Measurements from ENCODE around the gene CUL4A. TPM values are rescaled to one million over a fixed set of nuclear protein-coding genes. Genes with fewer than 3 reads are reported as not detected.

CUL4A gene
- total and polyA plus RNA-seq, 7 donors: 75.4 to 180 (median 135) TPM

- Histone ChIP-seq H3K36me3 (ENCODE audit: insufficient read depth in 1 of 2, low read depth in 1 of 2) (peaks cover 3 to 36% of the 10 kb centered on the region in 2 donors), H3K4me3 (no peak overlapping the region), H3K9me3 (no peaks in the 10 kb centered on the region), H3K27ac (no peak overlapping the region), H3K4me1 (peaks cover 37% of the 10 kb centered on the region), H3K27me3 (ENCODE audit: insufficient read depth in 3 of 3, low read length in 2 of 3) (no peaks in the 10 kb centered on the region)
- no peak for TF ChIP-seq CTCF (IDR thresholded peaks at IDR 0.05)
- ATAC-seq (no peak), DNase-seq (no peak)
- intact Hi-C loops (cut with DNase I): loop anchor here in 1 of 2 donors (10.0 kb wide), 1 partner anchor 168 kb away; no protein-coding TSS in a partner anchor
- 73 to 87% (median 77%) methylated on average over 4 of the region's 4 CpGs for WGBS, 3 donors
These were observed 6.5 kb upstream of the CUL4A start for GRCh38 chr13:113202912-113203311.

GRCh38 chr13:113203507-113204377, 5.7 kb upstream of the CUL4A start:
- no peak overlapping the region for H3K4me3 ChIP-seq
- H3K27ac ChIP-seq: no peak overlapping the region
- TF ChIP-seq CTCF (IDR thresholded peaks at IDR 0.05): no peak
- H3K9me3 ChIP-seq: no peaks in the 10 kb centered on the region
- ATAC-seq: no peak
- H3K4me1 ChIP-seq: peaks cover 37% of the 10 kb centered on the region
- WGBS, 3 donors: 90 to 96% (median 94%) methylated on average over 12 of the region's 12 CpGs
- peaks cover 3 to 28% of the 10 kb centered on the region in 2 donors for H3K36me3 ChIP-seq (ENCODE audit: insufficient read depth in 1 of 2, low read depth in 1 of 2)
- intact Hi-C loops (cut with DNase I): loop anchor here in 1 of 2 donors (10.0 kb wide), 1 partner anchor 169 kb away; no protein-coding TSS in a partner anchor
- DNase-seq: no peak
- H3K27me3 ChIP-seq (ENCODE audit: insufficient read depth in 3 of 3, low read length in 2 of 3): no peaks in the 10 kb centered on the region

GRCh38 chr13:113204378-113204734, 5.1 kb upstream of the CUL4A start:
- Histone ChIP-seq H3K9me3 (no peaks in the 10 kb centered on the region), H3K27ac (no peak overlapping the region), H3K27me3 (ENCODE audit: insufficient read depth in 3 of 3, low read length in 2 of 3) (no peaks in the 10 kb centered on the region), H3K4me3 (no peak overlapping the region), H3K4me1 (peaks cover 37% of the 10 kb centered on the region), H3K36me3 (ENCODE audit: insufficient read depth in 1 of 2, low read depth in 1 of 2) (peaks cover 3 to 22% of the 10 kb centered on the region in 2 donors)
- DNase-seq: peak in 1 of 2 donors; percentile 49
- intact Hi-C loops (cut with DNase I): loop anchor here in 1 of 2 donors (10.0 kb wide), 1 partner anchor 170 kb away; no protein-coding TSS in a partner anchor
- WGBS, 3 donors: 74 to 90% (median 82%) methylated on average over 5 of the region's 5 CpGs
- no peak for TF ChIP-seq CTCF (IDR thresholded peaks at IDR 0.05)
- ATAC-seq: no peak

GRCh38 chr13:113205428-113205931, 3.9 kb upstream of the CUL4A start:
- Histone ChIP-seq H3K27me3 (ENCODE audit: insufficient read depth in 3 of 3, low read length in 2 of 3) (no peaks in the 10 kb centered on the region), H3K36me3 (ENCODE audit: insufficient read depth in 1 of 2, low read depth in 1 of 2) (peaks cover 0 to 10% of the 10 kb centered on the region in 2 donors), H3K27ac (peak overlapping the region; percentile 26), H3K4me3 (peak overlapping the region; percentile 2), H3K4me1 (peaks cover 40% of the 10 kb centered on the region), H3K9me3 (no peaks in the 10 kb centered on the region)
- 62 to 71% (median 69%) methylated on average over 5 of the region's 5 CpGs for WGBS, 3 donors
- no peak for ATAC-seq
- no peak for TF ChIP-seq CTCF (IDR thresholded peaks at IDR 0.05)
- no peak for DNase-seq
- intact Hi-C loops (cut with DNase I): loop anchor here (5.0 to 10.0 kb wide), 3 partner anchors 48 to 171 kb away; partner anchors contain the start of genes PROZ (in 2 of the 2) and LAMP1 (in 1 of the 2)
